PC-9 (cell line): ENCODE data around the gene PLCD3. TPM values are rescaled to one million over a fixed set of nuclear protein-coding genes. Genes with fewer than 3 reads are reported as not detected.

Experiments
- BruUV-seq: library from RNA; stranded (reverse); fragments of 400-500 nt; replicated peaks from 2 replicates; lab custom pipeline; 2021; lab: Mats Ljungman, UMichigan
- CTCF ChIA-PET: fragments of 300-600 bp; sonication (Branson Sonifier 250); formaldehyde crosslinking; loops from one replicate; lab custom pipeline; 2022; ENCODE audit warnings: antibody characterized with exemption; lab: Charles Lee
- POLR2A ChIA-PET: fragments of 300-600 bp; sonication (Branson Sonifier 250); formaldehyde crosslinking; loops from one replicate; lab custom pipeline; 2022; ENCODE audit warnings: antibody characterized with exemption; ENCODE audit not compliant: unreplicated experiment; lab: Charles Lee
- DNase-seq, 2 experiments: peaks; one replicate each; pipeline versions ENCODE4 v3.0.0 to v3.0.0-alpha.2; 2015 to 2022; ENCODE audit warnings: mixed read lengths in 1 of 2
- H2AFZ ChIP-seq: fragments of 200-600 bp; sonication (generic); 2 replicates; pipeline ENCODE4 v1.8.1; 2017; ENCODE audit warnings: antibody characterized with exemption
- H3F3A ChIP-seq: fragments of 200-600 bp; sonication (generic); 2 replicates; pipeline ENCODE4 v1.8.1; 2017; ENCODE audit warnings: antibody characterized with exemption, mild to moderate bottlenecking, low read depth; ENCODE audit not compliant: insufficient read depth
- H3K27ac ChIP-seq: fragments of 200-600 bp; sonication (generic); 2 replicates; pipeline ENCODE4 v1.6.1; 2016; ENCODE audit warnings: mixed run types
- H3K27me3 ChIP-seq: fragments of 200-600 bp; sonication (generic); 2 replicates; pipeline ENCODE4 v1.6.1; 2016; ENCODE audit warnings: low read depth, mixed run types; ENCODE audit not compliant: insufficient read depth
- H3K36me3 ChIP-seq: fragments of 200-600 bp; sonication (generic); 2 replicates; pipeline ENCODE4 v1.6.1; 2016; ENCODE audit warnings: low read depth, mixed run types
- H3K4me1 ChIP-seq: fragments of 200-600 bp; sonication (generic); replicated peaks from 2 replicates; pipeline ENCODE4 v1.6.1; 2016; ENCODE audit warnings: mixed run types; ENCODE audit not compliant: insufficient read depth
- H3K4me2 ChIP-seq: fragments of 200-600 bp; sonication (generic); 2 replicates; pipeline ENCODE4 v1.6.1; 2017; ENCODE audit warnings: mixed run types
- H3K4me3 ChIP-seq: fragments of 200-600 bp; sonication (generic); 2 replicates; pipeline ENCODE4 v1.6.1; 2016; ENCODE audit warnings: mixed run types
- H3K79me2 ChIP-seq: fragments of 200-600 bp; sonication (generic); 2 replicates; pipeline ENCODE4 v1.6.1; 2017; ENCODE audit warnings: low read depth, mixed run types
- H3K9me2 ChIP-seq: fragments of 200-600 bp; sonication (generic); 2 replicates; pipeline ENCODE4 v1.8.1; 2017; ENCODE audit warnings: mild to moderate bottlenecking; ENCODE audit not compliant: insufficient read depth
- H3K9me3 ChIP-seq: fragments of 200-600 bp; sonication (generic); 2 replicates; pipeline ENCODE4 v1.8.1; 2016; ENCODE audit warnings: low read depth; ENCODE audit not compliant: insufficient read depth
- H4K20me1 ChIP-seq: fragments of 200-600 bp; sonication (generic); 2 replicates; pipeline ENCODE4 v1.8.1; 2017; ENCODE audit not compliant: insufficient read depth
- EZH2 ChIP-seq: fragments of 200-600 bp; sonication (generic); IDR thresholded peaks from 2 replicates; pipeline ENCODE4 v1.8.0; 2017; ENCODE audit warnings: antibody characterized with exemption, low read depth
- intact Hi-C: fragments of 100-400 bp; cut with micrococcal nuclease; formaldehyde crosslinking; loops from one replicate; pipeline ENCODE4 v1.10.0; 2022; ENCODE audit not compliant: unreplicated experiment
- total RNA-seq: library from RNA; stranded (reverse); gene quantifications from 2 replicates; pipeline ENCODE4 v1.2.3, GENCODE V29; 2021
- TF ChIP-seq, protein P1 (sequence below): fragments of 200-600 bp; sonication (generic); conservative IDR thresholded peaks from 2 replicates; pipeline ENCODE4 v1.6.1; 2017; ENCODE audit warnings: mixed run types, antibody characterized with exemption, mild to moderate bottlenecking, moderate library complexity

Gene PLCD3
- total RNA-seq, 1 experiment from 2014 or later, result 92.4 TPM

DNA sequence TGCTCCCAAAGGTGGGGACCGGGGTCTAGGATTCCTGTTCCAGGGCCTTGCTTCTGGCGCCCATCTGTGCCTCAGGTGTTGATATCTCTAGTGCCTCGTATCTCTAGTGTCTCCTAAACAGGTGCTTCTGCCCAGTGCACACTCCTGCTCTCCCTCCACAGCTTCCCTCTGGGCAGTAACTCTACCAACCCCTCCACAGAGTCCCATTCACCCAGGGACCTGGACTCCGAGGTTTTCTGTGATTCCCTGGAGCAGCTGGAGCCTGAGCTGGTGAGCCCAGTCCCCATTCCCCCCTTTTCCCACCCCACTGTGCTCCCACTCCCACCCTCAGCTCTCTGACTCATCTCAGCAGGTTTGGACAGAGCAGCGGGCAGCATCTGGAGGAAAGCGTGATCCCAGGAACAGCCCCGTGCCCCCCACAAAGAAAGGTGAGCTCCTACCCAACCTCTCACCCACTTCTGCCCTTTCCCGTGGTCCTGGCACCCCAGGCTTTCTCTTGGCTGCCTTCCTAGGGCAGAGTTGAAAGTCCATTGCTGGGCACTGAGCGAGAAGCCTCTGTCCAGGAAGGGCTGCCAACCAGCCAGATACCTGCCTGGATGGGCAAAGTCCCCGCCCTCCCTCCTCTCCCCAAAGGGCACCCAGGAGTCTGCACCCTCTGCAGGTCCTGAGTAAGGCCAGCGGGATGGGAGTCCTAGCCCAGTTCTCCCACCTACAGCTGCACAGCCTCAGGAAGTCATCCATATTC, 5.4 kb upstream of the PLCD3 start:
- Histone ChIP-seq H3K9me3 (no peaks in the 10 kb centered on the region), H3K27ac (no peak overlapping the region), H3F3A (peaks cover 28% of the 10 kb centered on the region; the same call in 1 of the 2 replicates), H3K27me3 (no peaks in the 10 kb centered on the region), H3K4me1 (peaks cover 8% of the 10 kb centered on the region), H4K20me1 (no peaks in the 10 kb centered on the region), H2AFZ (no peak overlapping the region), H3K4me2 (no peak overlapping the region), H3K4me3 (no peak overlapping the region), H3K36me3 (no peaks in the 10 kb centered on the region), H3K9me2 (no peaks in the 10 kb centered on the region), H3K79me2 (peaks cover 8% of the 10 kb centered on the region; the same call in 1 of the 2 replicates)
- ChIA-PET CTCF (interaction anchor here (0.6 kb wide), 2 partner anchors 33 to 348 kb away, joined by 4 to 11 read pairs; no protein-coding TSS in a partner anchor), POLR2A (no interaction called here)
- TF ChIP-seq, protein P1, sequence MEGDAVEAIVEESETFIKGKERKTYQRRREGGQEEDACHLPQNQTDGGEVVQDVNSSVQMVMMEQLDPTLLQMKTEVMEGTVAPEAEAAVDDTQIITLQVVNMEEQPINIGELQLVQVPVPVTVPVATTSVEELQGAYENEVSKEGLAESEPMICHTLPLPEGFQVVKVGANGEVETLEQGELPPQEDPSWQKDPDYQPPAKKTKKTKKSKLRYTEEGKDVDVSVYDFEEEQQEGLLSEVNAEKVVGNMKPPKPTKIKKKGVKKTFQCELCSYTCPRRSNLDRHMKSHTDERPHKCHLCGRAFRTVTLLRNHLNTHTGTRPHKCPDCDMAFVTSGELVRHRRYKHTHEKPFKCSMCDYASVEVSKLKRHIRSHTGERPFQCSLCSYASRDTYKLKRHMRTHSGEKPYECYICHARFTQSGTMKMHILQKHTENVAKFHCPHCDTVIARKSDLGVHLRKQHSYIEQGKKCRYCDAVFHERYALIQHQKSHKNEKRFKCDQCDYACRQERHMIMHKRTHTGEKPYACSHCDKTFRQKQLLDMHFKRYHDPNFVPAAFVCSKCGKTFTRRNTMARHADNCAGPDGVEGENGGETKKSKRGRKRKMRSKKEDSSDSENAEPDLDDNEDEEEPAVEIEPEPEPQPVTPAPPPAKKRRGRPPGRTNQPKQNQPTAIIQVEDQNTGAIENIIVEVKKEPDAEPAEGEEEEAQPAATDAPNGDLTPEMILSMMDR, result no peak
- TF ChIP-seq EZH2, result no peak
- no peak for DNase-seq
- BruUV-seq, result no TSS peak
- intact Hi-C loops, result loop anchor here (10.0 kb wide), 1 partner anchor 177 kb away; the partner anchor contains the start of gene MAP3K14

DNA sequence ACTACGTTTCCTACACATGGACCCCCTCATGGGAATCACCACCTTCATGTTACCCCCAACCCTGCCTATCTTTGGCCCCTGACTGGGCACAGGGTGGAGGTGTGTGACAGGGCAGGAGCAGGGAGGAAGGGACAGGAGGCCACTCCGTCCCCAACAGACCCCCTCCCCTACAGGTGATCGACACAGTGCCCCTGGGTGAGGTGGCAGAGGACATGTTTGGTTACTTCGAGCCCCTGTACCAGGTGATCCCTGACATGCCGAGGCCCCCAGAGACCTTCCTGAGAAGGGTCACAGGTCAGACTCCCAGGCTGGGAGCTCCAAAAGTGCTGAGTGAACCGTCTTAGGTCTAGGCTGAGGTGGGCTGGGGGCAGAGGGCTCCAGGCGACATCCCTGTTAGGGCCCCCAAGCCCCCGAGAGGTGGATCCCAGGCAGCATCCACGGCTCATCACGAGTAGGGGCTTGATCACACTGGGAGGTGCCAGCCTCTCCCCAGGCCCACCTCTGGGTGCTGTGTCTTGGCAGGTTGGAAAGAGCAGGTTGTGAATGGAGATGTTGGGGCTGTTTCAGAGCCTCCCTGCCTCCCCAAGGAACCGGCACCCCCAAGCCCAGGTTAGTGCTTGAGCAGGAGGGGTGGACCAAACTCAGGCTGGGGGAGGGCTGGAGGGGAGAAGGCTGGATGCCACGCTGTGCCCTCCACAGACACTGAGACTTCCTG, 4.7 kb upstream of the PLCD3 start:
- no peaks in the 10 kb centered on the region for H3K27me3 ChIP-seq
- peaks cover 30% of the 10 kb centered on the region; the same call in 1 of the 2 replicates for H3F3A ChIP-seq
- H3K27ac ChIP-seq, result no peak overlapping the region
- H3K4me2 ChIP-seq, result no peak overlapping the region
- no TSS peak for BruUV-seq
- no peaks in the 10 kb centered on the region for H3K9me2 ChIP-seq
- no peak overlapping the region for H2AFZ ChIP-seq
- peaks cover 8% of the 10 kb centered on the region; the same call in 1 of the 2 replicates for H3K79me2 ChIP-seq
- intact Hi-C loops, result loop anchor here (10.0 kb wide), 1 partner anchor 178 kb away; the partner anchor contains the start of gene MAP3K14
- H4K20me1 ChIP-seq, result no peaks in the 10 kb centered on the region
- TF ChIP-seq EZH2, result no peak
- TF ChIP-seq, protein P1, result no peak
- ChIA-PET CTCF (interaction anchor here (0.6 kb wide), 1 partner anchor 34 kb away, joined by 4 read pairs; no protein-coding TSS in a partner anchor), POLR2A (no interaction called here)
- DNase-seq, result no peak
- no peaks in the 10 kb centered on the region for H3K36me3 ChIP-seq
- peaks cover 8% of the 10 kb centered on the region for H3K4me1 ChIP-seq
- no peak overlapping the region for H3K4me3 ChIP-seq
- no peaks in the 10 kb centered on the region for H3K9me3 ChIP-seq

GRCh38 chr17:45135978-45136791, 3.9 kb upstream of the PLCD3 start:
- peaks cover 14% of the 10 kb centered on the region for H3K4me1 ChIP-seq
- H3K36me3 ChIP-seq, result no peaks in the 10 kb centered on the region
- TF ChIP-seq, protein P1, result no peak
- TF ChIP-seq EZH2, result no peak
- peak overlapping the region; percentile 70 for H3K4me3 ChIP-seq
- intact Hi-C loops, result loop anchor here (1.0 to 10.0 kb wide), 4 partner anchors 62 to 249 kb away; partner anchors contain the start of gene MAP3K14
- H3K27ac ChIP-seq, result no peak overlapping the region
- no peak for DNase-seq
- no peaks in the 10 kb centered on the region for H3K27me3 ChIP-seq
- peaks cover 11% of the 10 kb centered on the region; the same call in 1 of the 2 replicates for H3K79me2 ChIP-seq
- ChIA-PET CTCF (interaction anchor here (0.5 to 2.0 kb wide), 31 partner anchors 8 to 695 kb away, joined by 3 to 46 read pairs (median 6); partner anchors contain the start of genes EFTUD2, HEXIM1 and HEXIM2), POLR2A (interaction anchor here (0.5 to 0.7 kb wide), 3 partner anchors 39 to 504 kb away, joined by 3 to 9 read pairs (median 4); no protein-coding TSS in a partner anchor)
- H3K9me2 ChIP-seq, result no peaks in the 10 kb centered on the region
- H3K9me3 ChIP-seq, result no peaks in the 10 kb centered on the region
- H4K20me1 ChIP-seq, result no peaks in the 10 kb centered on the region
- peak overlapping the region; percentile 78 for H2AFZ ChIP-seq
- peaks cover 27% of the 10 kb centered on the region for H3F3A ChIP-seq
- TSS peak; percentile 31 for BruUV-seq
- H3K4me2 ChIP-seq, result peak overlapping the region; percentile 99
